Common myeloid progenitor, CD34-positive (primary cell): ENCODE data around the gene USP36.

Experiments used
- CTCF ChIA-PET: fragments of 350-600 bp; sonication (Branson Sonifier 250); formaldehyde crosslinking; loops from one replicate; lab custom pipeline; 2021; ENCODE audit warnings: antibody characterized with exemption; lab: Charles Lee
- POLR2A ChIA-PET: fragments of 350-600 bp; sonication (Branson Sonifier 250); formaldehyde crosslinking; loops from one replicate; lab custom pipeline; 2021; ENCODE audit warnings: antibody characterized with exemption; lab: Charles Lee
- DNase-seq, 3 donors: peaks; one replicate each; pipeline versions ENCODE4 v3.0.0 to v3.0.0-alpha.2; 2013
- H3K27ac ChIP-seq, 2 experiments: 1 replicate in 1 of 2; 2 replicates in 1 of 2; pipeline ENCODE4 v1.7.0; 2013; ENCODE audit warnings: inconsistent platforms in 2 of 2, low read length in 2 of 2, mild to moderate bottlenecking in 2 of 2, low read depth in 1 of 2, moderate library complexity in 1 of 2; ENCODE audit not compliant: severe bottlenecking in 2 of 2, insufficient read depth in 1 of 2, poor library complexity in 1 of 2
- H3K27me3 ChIP-seq, 5 experiments: replicated peaks in 2 of 5; 1 replicate in 3 of 5; 2 replicates in 2 of 5; pipeline versions ENCODE4 v1.6.1 to v1.7.0; 2013; ENCODE audit warnings: low read length in 4 of 5, mild to moderate bottlenecking in 2 of 5, moderate library complexity in 2 of 5, inconsistent platforms in 1 of 5; ENCODE audit not compliant: insufficient read depth in 5 of 5, control insufficient read depth in 4 of 5
- H3K36me3 ChIP-seq, 4 experiments: 1 replicate in 2 of 4; 2 replicates in 2 of 4; pipeline versions ENCODE4 v1.6.1 to v1.7.0; 2013; ENCODE audit warnings: low read length in 3 of 4, control low read depth in 1 of 4, mild to moderate bottlenecking in 1 of 4; ENCODE audit not compliant: control insufficient read depth in 4 of 4, insufficient read depth in 4 of 4
- H3K4me1 ChIP-seq, 4 experiments: 1 replicate in 3 of 4; 2 replicates in 1 of 4; pipeline versions ENCODE4 v1.6.1 to v1.7.1; 2013; ENCODE audit warnings: low read length in 3 of 4, mild to moderate bottlenecking in 3 of 4, control low read depth in 1 of 4, inconsistent platforms in 1 of 4, moderate library complexity in 1 of 4; ENCODE audit not compliant: control insufficient read depth in 4 of 4, insufficient read depth in 4 of 4; ENCODE audit errors: control extremely low read depth in 1 of 4
- H3K4me3 ChIP-seq, 7 experiments: 1 replicate in 4 of 7; 2 replicates in 3 of 7; pipeline versions ENCODE4 v1.5.1 to v1.7.0; 2013; ENCODE audit warnings: mild to moderate bottlenecking in 7 of 7, low read length in 6 of 7, moderate library complexity in 6 of 7, inconsistent platforms in 2 of 7, low read depth in 2 of 7, control low read depth in 1 of 7; ENCODE audit not compliant: insufficient read depth in 4 of 7, control insufficient read depth in 1 of 7; ENCODE audit errors: extremely low read depth in 1 of 7
- H3K9me3 ChIP-seq, 5 experiments: 1 replicate in 4 of 5; 2 replicates in 1 of 5; pipeline versions ENCODE4 v1.6.1 to v1.7.1; 2013; ENCODE audit warnings: low read length in 4 of 5, mild to moderate bottlenecking in 2 of 5, inconsistent platforms in 1 of 5, low read depth in 1 of 5, moderate library complexity in 1 of 5; ENCODE audit not compliant: control insufficient read depth in 4 of 5, insufficient read depth in 2 of 5; ENCODE audit errors: control extremely low read depth in 1 of 5
- WGBS: methylation state at CpG from one replicate; pipeline ENCODE4 v1.1.5; 2013; ENCODE audit not compliant: insufficient coverage; 5-methylcytosine and 5-hydroxymethylcytosine counted together

Gene USP36

GRCh38 chr17:78862073-78863023 lies 21.7 kb upstream of the USP36 start:
- DNase-seq = peak in 1 of 3 donors; percentile 23
- H3K27ac ChIP-seq = peak overlapping the region in 1 of 2 experiments; percentile 49

GRCh38 chr17:78861229-78861628 lies 20.6 kb upstream of the USP36 start:
- Histone ChIP-seq H3K36me3 (peaks cover 5 to 36% (median 15%) of the 10 kb centered on the region in 4 experiments), H3K27me3 (no peaks in the 10 kb centered on the region), H3K4me3 (no peak overlapping the region), H3K4me1 (peaks cover 0 to 3% (median 0%) of the 10 kb centered on the region in 4 experiments), H3K9me3 (no peaks in the 10 kb centered on the region), H3K27ac (no peak overlapping the region)
- ChIA-PET CTCF (no interaction called here), POLR2A (no interaction called here)
- WGBS = 100% methylated on average over 3 of the region's 4 CpGs
- DNase-seq = no peak

More at GRCh38 chr17:78862073-78863023, 21.7 kb upstream of the USP36 start:
- no peak overlapping the region for H3K4me3 ChIP-seq
- over 99% methylated on average over 12 of the region's 17 CpGs for WGBS
- H3K9me3 ChIP-seq = no peaks in the 10 kb centered on the region
- H3K4me1 ChIP-seq = peaks cover 0 to 3% (median 0%) of the 10 kb centered on the region in 4 experiments
- ChIA-PET CTCF (interaction anchor here (0.7 to 1.9 kb wide), 5 partner anchors 10 to 109 kb away, joined by 3 to 15 read pairs (median 3); no protein-coding TSS in a partner anchor), POLR2A (no interaction called here)
- no peaks in the 10 kb centered on the region for H3K27me3 ChIP-seq
- peaks cover 4 to 25% (median 11%) of the 10 kb centered on the region in 4 experiments for H3K36me3 ChIP-seq

GRCh38 chr17:78859051-78859450 lies 18.4 kb upstream of the USP36 start:
- no peak overlapping the region for H3K4me3 ChIP-seq
- no peaks in the 10 kb centered on the region for H3K9me3 ChIP-seq
- CTCF ChIA-PET = no interaction called here
- DNase-seq = no peak
- 93% methylated on average over 3 of the region's 4 CpGs for WGBS
- no peak overlapping the region for H3K27ac ChIP-seq
- no peaks in the 10 kb centered on the region for H3K4me1 ChIP-seq
- peaks cover 5 to 53% (median 32%) of the 10 kb centered on the region in 4 experiments for H3K36me3 ChIP-seq
- no peaks in the 10 kb centered on the region for H3K27me3 ChIP-seq
- POLR2A ChIA-PET = no interaction called here

GRCh38 chr17:78857266-78857665 lies 16.7 kb upstream of the USP36 start:
- H3K27ac ChIP-seq = no peak overlapping the region
- H3K9me3 ChIP-seq = no peaks in the 10 kb centered on the region
- no peaks in the 10 kb centered on the region for H3K4me1 ChIP-seq
- H3K4me3 ChIP-seq = no peak overlapping the region
- POLR2A ChIA-PET = no interaction called here
- no peak for DNase-seq
- peaks cover 2 to 56% (median 35%) of the 10 kb centered on the region in 4 experiments for H3K36me3 ChIP-seq
- CTCF ChIA-PET = no interaction called here
- WGBS = over 99% methylated on average over 11 of the region's 14 CpGs
- no peaks in the 10 kb centered on the region for H3K27me3 ChIP-seq

GRCh38 chr17:78855561-78856165 lies 15.0 kb upstream of the USP36 start:
- ChIA-PET POLR2A (interaction anchor here (1.0 kb wide), 1 partner anchor 12 kb away, joined by 3 read pairs; no protein-coding TSS in a partner anchor), CTCF (interaction anchor here (1.8 kb wide), 1 partner anchor 122 kb away, joined by 4 read pairs; no protein-coding TSS in a partner anchor)
- WGBS = 95% methylated on average over 24 of the region's 25 CpGs

GRCh38 chr17:78854508-78854907 lies 13.9 kb upstream of the USP36 start:
- CTCF ChIA-PET = interaction anchor here (1.3 to 1.8 kb wide), 3 partner anchors 9 to 123 kb away, joined by 3 to 4 read pairs (median 3); no protein-coding TSS in a partner anchor
- H3K27ac ChIP-seq = no peak overlapping the region
- no peaks in the 10 kb centered on the region for H3K27me3 ChIP-seq
- no peaks in the 10 kb centered on the region for H3K4me1 ChIP-seq
- POLR2A ChIA-PET = no interaction called here
- DNase-seq = no peak
- WGBS = 92% methylated on average over 4 of the region's 9 CpGs
- H3K36me3 ChIP-seq = peaks cover 2 to 44% (median 33%) of the 10 kb centered on the region in 4 experiments
- no peak overlapping the region for H3K4me3 ChIP-seq
- H3K9me3 ChIP-seq = no peaks in the 10 kb centered on the region

More at GRCh38 chr17:78855561-78856165, 15.0 kb upstream of the USP36 start:
- Histone ChIP-seq H3K27me3 (no peaks in the 10 kb centered on the region), H3K4me1 (no peaks in the 10 kb centered on the region), H3K36me3 (peaks cover 2 to 48% (median 35%) of the 10 kb centered on the region in 4 experiments), H3K9me3 (no peaks in the 10 kb centered on the region), H3K27ac (no peak overlapping the region), H3K4me3 (no peak overlapping the region)
- DNase-seq = no peak
